Smooth muscle cell (in vitro differentiated cells): ENCODE measurements around the gene CRTAC1. TPM values are rescaled to one million over a fixed set of nuclear protein-coding genes. Genes with fewer than 3 reads are reported as not detected.

Source experiments
- DNase-seq: peaks from one replicate; lab custom pipeline; 2025; ENCODE audit not compliant: unreplicated experiment; lab: John Stamatoyannopoulos, UW
- H2AFZ ChIP-seq: fragments of 200-600 bp; sonication (generic); 2 replicates; pipeline ENCODE4 v1.6.0; 2016; ENCODE audit warnings: antibody characterized with exemption, low read depth, mild to moderate bottlenecking
- H3F3A ChIP-seq: fragments of 200-600 bp; sonication (generic); 2 replicates; pipeline ENCODE4 v1.6.0; 2017; ENCODE audit warnings: antibody characterized with exemption, low read depth
- H3K27ac ChIP-seq: fragments of 200-600 bp; sonication (generic); 2 replicates; pipeline ENCODE4 v1.5.1; 2016; ENCODE audit warnings: low read depth, mild to moderate bottlenecking
- H3K27me3 ChIP-seq: fragments of 200-600 bp; sonication (generic); 2 replicates; pipeline ENCODE4 v1.6.1; 2016; ENCODE audit warnings: low read depth, mild to moderate bottlenecking
- H3K36me3 ChIP-seq: fragments of 200-600 bp; sonication (generic); 2 replicates; pipeline ENCODE4 v1.5.1; 2016; ENCODE audit warnings: low read depth
- H3K4me1 ChIP-seq: fragments of 200-600 bp; sonication (generic); 2 replicates; pipeline ENCODE4 v1.5.1; 2016; ENCODE audit warnings: low read depth
- H3K4me2 ChIP-seq: fragments of 200-600 bp; sonication (generic); 2 replicates; pipeline ENCODE4 v1.6.0; 2016; ENCODE audit warnings: mild to moderate bottlenecking
- H3K4me3 ChIP-seq: fragments of 200-600 bp; sonication (generic); 2 replicates; pipeline ENCODE4 v1.5.1; 2016; ENCODE audit warnings: mild to moderate bottlenecking
- H3K79me2 ChIP-seq: fragments of 200-600 bp; sonication (generic); 2 replicates; pipeline ENCODE4 v1.6.0; 2016; ENCODE audit warnings: low read depth, mild to moderate bottlenecking
- H3K9ac ChIP-seq: fragments of 200-600 bp; sonication (generic); 2 replicates; pipeline ENCODE4 v1.6.0; 2016; ENCODE audit warnings: low read depth
- H3K9me3 ChIP-seq: fragments of 200-600 bp; sonication (generic); replicated peaks from 2 replicates; pipeline ENCODE4 v1.5.1; 2016; ENCODE audit warnings: low read depth
- H4K20me1 ChIP-seq: fragments of 200-600 bp; sonication (generic); 2 replicates; pipeline ENCODE4 v1.6.0; 2016; ENCODE audit warnings: low read depth
- CTCF ChIP-seq: fragments of 200-600 bp; sonication (generic); IDR thresholded peaks from 2 replicates; pipeline ENCODE4 v1.5.1; 2017; ENCODE audit warnings: borderline replicate concordance, mild to moderate bottlenecking, antibody characterized with exemption; ENCODE audit not compliant: insufficient read depth, poor library complexity, severe bottlenecking
- WGBS: methylation state at CpG from one replicate; pipeline ENCODE4 v1.1.7; 2016; ENCODE audit warnings: low lambda C conversion rate; 5-methylcytosine and 5-hydroxymethylcytosine counted together
- polyA plus RNA-seq: library from polyadenylated mRNA; unstranded; fragments of >200 nt; fragmentation: Nextera tagmentation; extraction: Ambion mirVana; gene quantifications from 2 replicates; pipeline ENCODE4 v1.2.1, GENCODE V29; 2016
- total RNA-seq: library from RNA; depleted of rRNA; stranded (reverse); fragments of >200 nt; gene quantifications from 2 replicates; pipeline ENCODE4 v1.2.3, GENCODE V29; 2014

CRTAC1 gene
- total and polyA plus RNA-seq, 2 experiments from 2014 or later = 0.31 to 0.65 TPM

GRCh38 chr10:97882142-97883091 is 148.0 kb downstream of the CRTAC1 start:
- H3K27ac ChIP-seq = peak overlapping the region; percentile 70
- H3K79me2 ChIP-seq = no peaks in the 10 kb centered on the region
- no peaks in the 10 kb centered on the region for H3K9me3 ChIP-seq
- H4K20me1 ChIP-seq = no peaks in the 10 kb centered on the region
- DNase-seq = peak; percentile 18
- H3K9ac ChIP-seq = peak overlapping the region; percentile 69
- no peak overlapping the region for H3K4me3 ChIP-seq
- H3K36me3 ChIP-seq = no peaks in the 10 kb centered on the region
- no peak overlapping the region for H2AFZ ChIP-seq
- no peaks in the 10 kb centered on the region for H3F3A ChIP-seq
- H3K4me2 ChIP-seq = peak overlapping the region; percentile 31
- no peaks in the 10 kb centered on the region for H3K4me1 ChIP-seq
- peaks cover under 1% of the 10 kb centered on the region for H3K27me3 ChIP-seq
- 78% methylated on average over 11 of the region's 11 CpGs for WGBS
- TF ChIP-seq CTCF = no peak

- Histone ChIP-seq H4K20me1 (no peaks in the 10 kb centered on the region), H3K4me1 (no peaks in the 10 kb centered on the region), H3K4me2 (no peak overlapping the region), H3K36me3 (no peaks in the 10 kb centered on the region), H3K27me3 (peaks cover 9% of the 10 kb centered on the region), H3K27ac (no peak overlapping the region), H3K9ac (no peak overlapping the region), H2AFZ (no peak overlapping the region), H3F3A (no peaks in the 10 kb centered on the region), H3K4me3 (no peak overlapping the region), H3K9me3 (no peaks in the 10 kb centered on the region), H3K79me2 (no peaks in the 10 kb centered on the region)
- no peak for TF ChIP-seq CTCF
- DNase-seq = no peak
- 94% methylated on average over 10 of the region's 10 CpGs for WGBS
Observed at GRCh38 chr10:97880109-97880508, 150.3 kb downstream of the CRTAC1 start.

DNA sequence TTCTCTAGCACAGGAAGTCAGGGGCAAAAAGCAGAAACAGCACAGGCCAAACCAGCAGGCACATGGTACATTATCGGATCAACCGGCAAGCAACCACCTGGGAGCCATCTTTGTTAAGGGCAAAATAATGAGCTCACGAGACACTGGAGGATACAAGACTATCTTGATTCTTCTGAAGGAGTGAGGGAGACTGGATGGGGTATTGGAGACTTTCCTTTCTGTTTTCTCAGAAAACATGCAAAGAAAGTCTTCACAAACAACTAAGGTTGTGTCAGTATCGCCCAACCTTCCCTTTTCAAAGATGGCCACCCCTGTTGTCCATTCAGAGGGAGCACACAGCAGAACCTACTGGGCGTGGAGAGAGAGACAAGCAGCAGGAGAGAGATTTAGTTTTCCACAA is 151.2 kb downstream of the CRTAC1 start:
- Histone ChIP-seq H3K9me3 (no peaks in the 10 kb centered on the region), H3K36me3 (no peaks in the 10 kb centered on the region), H3F3A (no peaks in the 10 kb centered on the region), H3K79me2 (no peaks in the 10 kb centered on the region), H3K4me3 (no peak overlapping the region), H3K27me3 (peaks cover 11% of the 10 kb centered on the region), H4K20me1 (no peaks in the 10 kb centered on the region), H3K9ac (no peak overlapping the region), H3K4me2 (no peak overlapping the region), H2AFZ (no peak overlapping the region), H3K4me1 (no peaks in the 10 kb centered on the region), H3K27ac (no peak overlapping the region)
- TF ChIP-seq CTCF = no peak
- no peak for DNase-seq
- 92% methylated on average over 5 of the region's 5 CpGs for WGBS
